ENCODE data around the gene LYPLAL1.

GRCh38 chr1:219126377-219126776 lies 47.3 kb upstream of the LYPLAL1 start:
- no peak for TF ChIP-seq RFX5 (IDR thresholded peaks at IDR 0.05; ENCODE audit: low read depth, low read length)
- TF ChIP-seq CTCF (conservative IDR thresholded peaks at IDR 0.05; ENCODE audit: low read depth, low read length): no peak
- no peak for TF ChIP-seq USF2 (IDR thresholded peaks at IDR 0.05; ENCODE audit: low read depth, low read length)

All from IMR-90 (cell line).